ENCODE measurements around the gene DVL2. TPM values are rescaled to one million over a fixed set of nuclear protein-coding genes. Genes with fewer than 3 reads are reported as not detected.

The DVL2 gene
- total and polyA plus RNA-seq, 4 donors: 22.2 to 57.5 (median 35.2) TPM

- no peak for DNase-seq
- H3K4me1 ChIP-seq (ENCODE audit: control insufficient read depth in 5 of 5, insufficient read depth in 5 of 5, low read length in 5 of 5): peaks cover 0 to 24% (median 6%) of the 10 kb centered on the region in 5 donors
- no peak overlapping the region for H3K9ac ChIP-seq (ENCODE audit: insufficient read depth in 1 of 2, low read length in 2 of 2)
- H3K27me3 ChIP-seq (ENCODE audit: control insufficient read depth in 3 of 3, insufficient read depth in 3 of 3, low read length in 2 of 3): no peaks in the 10 kb centered on the region
- 91 to 93% methylated on average over 24 of the region's 24 CpGs for WGBS, 2 donors
- H3K36me3 ChIP-seq (ENCODE audit: control insufficient read depth in 4 of 4, insufficient read depth in 4 of 4, low read length in 4 of 4): peaks cover 0 to 10% (median 6%) of the 10 kb centered on the region in 4 donors
- H3K4me3 ChIP-seq: no peak overlapping the region
- no peak for TF ChIP-seq CTCF (IDR thresholded peaks at IDR 0.05; ENCODE audit: control extremely low read depth, extremely low read depth)
- no peak overlapping the region for H3K27ac ChIP-seq (ENCODE audit: low read depth in 1 of 2, low read length in 1 of 2)
- no peak for ATAC-seq (ENCODE audit: insufficient read depth, low FRiP score)
- H3K9me3 ChIP-seq (ENCODE audit: control insufficient read depth in 4 of 4, insufficient read depth in 3 of 4, low read length in 3 of 4): no peaks in the 10 kb centered on the region
Measured at GRCh38 chr17:7207120-7208001, 27.0 kb downstream of the DVL2 start.

GRCh38 chr17:7205561-7205960, 28.8 kb downstream of the DVL2 start:
- peaks cover 0 to 12% (median 6%) of the 10 kb centered on the region in 4 donors for H3K36me3 ChIP-seq (ENCODE audit: control insufficient read depth in 4 of 4, insufficient read depth in 4 of 4, low read length in 4 of 4)
- H3K4me1 ChIP-seq (ENCODE audit: control insufficient read depth in 5 of 5, insufficient read depth in 5 of 5, low read length in 5 of 5): peaks cover 0 to 17% (median 6%) of the 10 kb centered on the region in 5 donors
- DNase-seq (no peak), ATAC-seq (ENCODE audit: insufficient read depth, low FRiP score) (no peak)
- no peak overlapping the region for H3K4me3 ChIP-seq
- H3K27me3 ChIP-seq (ENCODE audit: control insufficient read depth in 3 of 3, insufficient read depth in 3 of 3, low read length in 2 of 3): no peaks in the 10 kb centered on the region
- 57 to 70% methylated on average over 10 to 15 of the region's 15 CpGs for WGBS, 2 donors
- no peak overlapping the region for H3K9ac ChIP-seq (ENCODE audit: insufficient read depth in 1 of 2, low read length in 2 of 2)
- H3K9me3 ChIP-seq (ENCODE audit: control insufficient read depth in 4 of 4, insufficient read depth in 3 of 4, low read length in 3 of 4): no peaks in the 10 kb centered on the region
- H3K27ac ChIP-seq (ENCODE audit: low read depth in 1 of 2, low read length in 1 of 2): no peak overlapping the region
- no peak for TF ChIP-seq CTCF (IDR thresholded peaks at IDR 0.05; ENCODE audit: control extremely low read depth, extremely low read depth)

DNA sequence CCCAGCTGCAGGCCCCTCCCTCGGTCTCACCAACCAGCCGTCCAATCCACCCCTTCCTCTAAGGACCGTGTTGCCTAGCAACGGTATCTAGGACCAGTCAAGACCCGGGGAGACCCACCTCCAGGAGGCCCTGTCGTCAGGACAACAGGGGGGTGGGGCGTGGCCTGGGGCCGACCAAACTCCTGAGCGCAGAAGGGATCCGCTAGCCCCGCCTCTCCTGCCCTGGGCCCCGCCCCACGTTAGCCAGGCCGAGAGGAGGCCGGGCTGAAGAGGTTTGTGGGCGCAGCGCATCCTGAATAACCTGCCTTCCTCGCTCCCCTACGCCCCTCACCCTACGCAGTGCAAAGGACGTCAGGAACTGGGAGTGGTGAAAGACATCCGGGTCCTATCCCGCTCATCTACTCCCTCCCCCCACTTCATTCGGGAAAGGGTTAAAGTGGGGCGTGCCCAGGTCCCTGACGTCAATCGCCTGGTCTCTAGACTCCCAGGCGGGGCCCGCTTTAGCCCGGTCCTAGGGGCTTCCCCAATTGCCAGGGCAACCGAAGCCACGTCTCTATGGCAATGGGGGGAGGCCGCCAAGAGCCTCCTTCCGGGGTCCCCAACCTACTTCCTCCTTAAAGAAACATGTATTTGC, 29.4 kb downstream of the DVL2 start:
- Histone ChIP-seq H3K27me3 (ENCODE audit: control insufficient read depth in 3 of 3, insufficient read depth in 3 of 3, low read length in 2 of 3) (no peaks in the 10 kb centered on the region), H3K27ac (ENCODE audit: low read depth in 1 of 2, low read length in 1 of 2) (peak overlapping the region in 1 of 2 donors; percentile 2), H3K36me3 (ENCODE audit: control insufficient read depth in 4 of 4, insufficient read depth in 4 of 4, low read length in 4 of 4) (peaks cover 0 to 14% (median 6%) of the 10 kb centered on the region in 4 donors), H3K9me3 (ENCODE audit: control insufficient read depth in 4 of 4, insufficient read depth in 3 of 4, low read length in 3 of 4) (no peaks in the 10 kb centered on the region), H3K4me1 (ENCODE audit: control insufficient read depth in 5 of 5, insufficient read depth in 5 of 5, low read length in 5 of 5) (peaks cover 0 to 17% (median 6%) of the 10 kb centered on the region in 5 donors), H3K9ac (ENCODE audit: insufficient read depth in 1 of 2, low read length in 2 of 2) (no peak overlapping the region), H3K4me3 (peak overlapping the region; percentile 2)
- WGBS, 2 donors: 1% methylated on average over 32 to 34 of the region's 34 CpGs
- ATAC-seq (ENCODE audit: insufficient read depth, low FRiP score) (peak; percentile 78), DNase-seq (peak; percentile 93 to 95 (median 95))
- no peak for TF ChIP-seq CTCF (IDR thresholded peaks at IDR 0.05; ENCODE audit: control extremely low read depth, extremely low read depth)

All from lung (tissue), 12 donors.